NCI-H510A (cell line): ENCODE data around the gene PIMREG.

Source experiments
- DNase-seq: peaks from one replicate; lab custom pipeline; 2025; lab: John Stamatoyannopoulos, UW

PIMREG gene

GRCh38 chr17:6498901-6499540 lies 54.8 kb downstream of the PIMREG start:
- DNase-seq = no peak
